Omental fat pad (tissue), 4 donors: ENCODE measurements around the gene APOBEC4. TPM values are rescaled to one million over a fixed set of nuclear protein-coding genes. Genes with fewer than 3 reads are reported as not detected.

ENCODE experiments used
- ATAC-seq: fragments of 150-250 bp; one replicate; pipeline ENCODE4 v1.9.1; 2016; ENCODE audit warnings: mild to moderate bottlenecking, moderate library complexity; ENCODE audit not compliant: low FRiP score
- DNase-seq: peaks from one replicate; pipeline ENCODE4 v3.0.0-alpha.2; 2019; ENCODE audit warnings: low spot score
- CTCF ChIP-seq, 3 donors: fragments of 450-650 bp; IDR thresholded peaks; one replicate each; pipeline ENCODE4 v1.5.1; 2016 to 2017; ENCODE audit warnings: antibody characterized with exemption in 3 of 3, mild to moderate bottlenecking in 3 of 3, moderate library complexity in 2 of 3
- total RNA-seq, 4 donors: library from RNA; depleted of rRNA; stranded (reverse); fragments of >200 nt; gene quantifications; one replicate each; pipeline ENCODE4 v1.1.0, GENCODE V29; 2016

The APOBEC4 gene
- total RNA-seq, 4 donors from 2014 or later, result not detected

DNA sequence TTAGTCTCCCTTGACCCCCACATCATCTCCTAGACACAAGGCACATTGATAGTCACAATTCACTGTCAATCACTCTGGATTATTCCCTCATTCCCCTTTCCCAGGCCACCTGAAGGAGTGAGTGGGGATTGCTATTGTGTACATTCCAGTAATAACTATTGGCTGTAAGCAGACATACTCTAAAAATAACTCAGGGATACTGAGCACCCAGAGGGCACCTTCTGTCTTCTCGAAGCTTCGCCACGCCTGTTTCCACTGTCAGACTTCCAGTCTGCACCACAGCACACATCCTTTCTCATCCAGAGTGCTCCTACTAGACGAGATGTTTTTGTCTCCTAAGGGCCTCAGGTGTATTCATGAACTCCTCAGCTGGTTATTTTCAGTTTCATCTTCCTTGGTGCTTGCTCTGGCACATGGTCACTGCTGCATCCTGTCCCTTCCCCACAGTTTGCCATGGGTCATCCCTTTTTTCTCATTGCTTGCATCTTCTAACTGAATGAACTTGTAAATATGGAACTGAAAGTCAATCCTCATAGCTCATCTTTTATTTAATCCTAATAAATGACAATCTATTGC is 848 bp upstream of the APOBEC4 start:
- no peak for TF ChIP-seq CTCF (IDR thresholded peaks at IDR 0.05)
- DNase-seq, result no peak
- no peak for ATAC-seq

- TF ChIP-seq CTCF (IDR thresholded peaks at IDR 0.05), result no peak
- ATAC-seq, result no peak
- DNase-seq, result no peak
Measured at GRCh38 chr1:183653462-183653794, 312 bp upstream of the APOBEC4 start.

- ATAC-seq (no peak), DNase-seq (no peak)
- TF ChIP-seq CTCF (IDR thresholded peaks at IDR 0.05), result no peak
Measured at GRCh38 chr1:183652107-183652506, 1.0 kb downstream of the APOBEC4 start.

DNA sequence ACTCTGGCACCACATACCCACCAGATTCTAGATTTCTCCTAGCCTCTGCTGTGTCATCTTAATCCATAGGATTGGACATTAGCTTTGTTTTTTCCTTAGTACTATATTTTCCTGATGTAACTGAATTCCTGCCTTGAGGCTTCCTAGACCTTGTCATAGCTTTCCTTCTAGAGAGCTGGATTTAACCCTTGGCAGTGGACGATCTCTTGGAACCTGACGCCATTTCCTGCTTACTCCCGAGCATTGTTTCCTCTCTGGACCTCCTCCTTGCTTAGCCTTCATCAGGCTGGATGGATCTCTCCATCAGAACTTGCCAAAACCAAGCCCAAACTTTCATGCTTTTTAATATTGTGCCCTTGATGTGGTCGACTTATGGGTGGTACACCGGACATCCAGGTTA is 1.5 kb downstream of the APOBEC4 start:
- no peak for ATAC-seq
- no peak for DNase-seq
- no peak for TF ChIP-seq CTCF (IDR thresholded peaks at IDR 0.05)

GRCh38 chr1:183648042-183648441 is 5.1 kb downstream of the APOBEC4 start:
- no peak for ATAC-seq

DNA sequence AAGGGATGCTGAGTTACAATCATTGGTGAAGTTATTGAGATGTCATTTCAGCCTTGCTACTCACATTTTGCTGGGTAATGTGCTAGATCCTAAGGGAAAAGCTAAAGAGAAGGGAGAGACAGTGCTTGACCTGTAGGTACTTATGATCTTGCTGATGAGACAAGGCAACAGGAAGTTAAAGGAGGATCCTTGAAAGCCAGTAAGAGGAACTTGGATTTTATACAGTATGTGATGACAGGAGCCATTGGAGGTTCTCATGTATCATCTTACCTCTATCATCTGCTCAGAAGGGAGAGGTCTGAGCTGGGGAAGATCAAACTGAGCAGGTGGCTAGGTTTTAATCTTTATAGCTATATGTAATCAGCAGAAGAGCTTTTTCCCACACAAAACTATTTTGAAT is 6.3 kb downstream of the APOBEC4 start:
- TF ChIP-seq CTCF (IDR thresholded peaks at IDR 0.05), result no peak
- ATAC-seq (no peak), DNase-seq (no peak)

More at GRCh38 chr1:183648042-183648441, 5.1 kb downstream of the APOBEC4 start:
- no peak for DNase-seq
- TF ChIP-seq CTCF (IDR thresholded peaks at IDR 0.05), result no peak

DNA sequence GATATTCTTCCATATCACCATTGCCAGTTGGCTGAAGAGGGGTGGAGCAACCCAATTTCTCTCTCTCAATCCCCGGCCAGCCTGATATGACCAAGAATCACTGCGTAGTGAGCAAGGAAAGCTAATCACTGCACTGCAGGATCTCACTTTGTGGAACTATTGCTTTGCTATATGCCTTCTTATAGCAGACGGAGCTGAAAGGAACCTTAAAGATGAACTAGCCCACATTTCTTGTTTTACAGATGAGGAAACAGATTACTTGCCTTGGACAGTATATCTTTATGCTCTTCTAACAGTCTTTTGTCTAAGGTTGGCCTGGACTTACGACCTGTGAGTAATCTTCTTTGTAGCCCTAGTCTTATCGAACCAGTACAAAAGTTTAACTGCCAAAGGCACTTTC is 7.6 kb downstream of the APOBEC4 start:
- ATAC-seq, result no peak
- TF ChIP-seq CTCF (IDR thresholded peaks at IDR 0.05), result no peak

More for the DNA sequence above, 7.6 kb downstream of the APOBEC4 start:
- no peak for DNase-seq
